PFSK-1 (cell line): ENCODE results near the gene ALDH18A1. TPM values are rescaled to one million over a fixed set of nuclear protein-coding genes. Genes with fewer than 3 reads are reported as not detected.
A peak's percentile ranks its signal among the peaks of the same experiment; 100 is the strongest.

Experiments used
- FOXP2 ChIP-seq: optimal IDR thresholded peaks from 2 replicates; pipeline ENCODE3; 2011; ENCODE audit warnings: borderline replicate concordance, control low read depth, inconsistent platforms; ENCODE audit not compliant: insufficient read depth; ENCODE audit errors: extremely low read length, extremely low read depth
- POLR2AphosphoS5 ChIP-seq: IDR thresholded peaks from 2 replicates; pipeline ENCODE4 v1.6.1; 2012; ENCODE audit warnings: low read depth, mild to moderate bottlenecking, control low read depth, low read length, moderate library complexity
- REST ChIP-seq, 2 experiments: IDR thresholded peaks; 2 replicates each; pipeline versions ENCODE4 v1.6.1 to v1.8.0; 2011 to 2012; ENCODE audit warnings: low read depth in 2 of 2, low read length in 2 of 2, control low read depth in 1 of 2, inconsistent platforms in 1 of 2, mild to moderate bottlenecking in 1 of 2, moderate library complexity in 1 of 2; ENCODE audit not compliant: insufficient read depth in 1 of 2
- SIN3A ChIP-seq: IDR thresholded peaks from 2 replicates; pipeline ENCODE4 v1.6.1; 2012; ENCODE audit warnings: mild to moderate bottlenecking, low read length, moderate library complexity, borderline replicate concordance; ENCODE audit not compliant: insufficient read depth
- TAF1 ChIP-seq: IDR thresholded peaks from 2 replicates; pipeline ENCODE4 v1.6.1; 2012; ENCODE audit warnings: low read length, control low read depth, borderline replicate concordance; ENCODE audit not compliant: insufficient read depth
- polyA plus RNA-seq: library from polyadenylated mRNA; unstranded; fragments of >200 nt; gene quantifications from one replicate; pipeline ENCODE4 v1.2.1, GENCODE V29; 2012; ENCODE audit warnings: low read depth, missing spikeins; ENCODE audit not compliant: insufficient read length

Gene ALDH18A1
- polyA plus RNA-seq, result 61.6 TPM

DNA sequence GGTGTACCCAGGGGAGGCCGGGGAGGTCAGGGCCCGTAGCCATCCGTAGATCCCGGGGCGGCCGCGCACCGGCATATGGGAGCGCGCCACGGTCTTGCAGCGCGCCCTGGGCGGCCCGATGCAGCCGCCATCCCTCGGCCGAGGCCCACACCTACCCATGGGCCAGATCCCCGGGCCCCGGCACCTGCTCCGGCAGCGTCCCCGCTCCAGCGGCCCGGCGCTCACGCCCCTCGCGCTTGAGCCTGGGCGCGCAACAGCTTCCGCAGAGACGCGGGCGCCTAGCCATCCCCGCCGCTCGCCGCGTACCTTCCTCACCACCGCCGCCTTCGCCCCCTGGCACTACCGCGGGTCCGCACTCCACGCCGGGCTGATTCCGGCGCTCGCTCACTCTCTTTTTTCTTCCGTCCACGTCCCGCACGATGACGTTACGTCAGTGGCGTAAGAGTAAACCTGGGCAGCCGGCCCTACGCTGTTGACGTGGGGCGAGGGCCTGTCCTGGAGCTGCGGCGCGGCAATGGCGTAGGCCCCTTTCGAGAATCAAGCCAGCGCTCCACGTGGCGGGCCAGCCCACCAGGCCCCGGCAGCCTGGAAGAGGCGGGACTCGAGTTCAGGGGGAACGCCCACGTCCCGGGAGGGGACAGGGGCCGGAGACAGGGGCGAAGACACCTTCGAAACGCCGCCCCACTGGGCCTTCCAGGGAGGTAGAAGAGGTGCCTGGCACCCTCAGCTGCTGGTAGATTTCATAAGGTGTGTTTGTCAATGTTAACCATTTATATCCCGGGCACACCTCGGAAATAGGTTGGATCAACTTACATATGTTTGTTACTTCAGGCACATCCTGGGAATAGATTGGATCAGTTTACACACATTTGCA lies at the start of gene ALDH18A1:
ALDH18A1 (minus strand) TSS at position 421 of the 874 bp plus-strand sequence. CDS start 3,334 bp downstream, outside the sequence.
- TF ChIP-seq FOXP2 (peak; percentile 56), TAF1 (no peak), SIN3A (0 out of 2 replicates have a peak, but pooled peaks have one; percentile 62), REST (IDR thresholded peaks at IDR 0.05; ENCODE audit: insufficient read depth in 1 of 2, low read depth in 2 of 2, low read length in 2 of 2) (no peak), POLR2AphosphoS5 (peak; percentile 69)

DNA sequence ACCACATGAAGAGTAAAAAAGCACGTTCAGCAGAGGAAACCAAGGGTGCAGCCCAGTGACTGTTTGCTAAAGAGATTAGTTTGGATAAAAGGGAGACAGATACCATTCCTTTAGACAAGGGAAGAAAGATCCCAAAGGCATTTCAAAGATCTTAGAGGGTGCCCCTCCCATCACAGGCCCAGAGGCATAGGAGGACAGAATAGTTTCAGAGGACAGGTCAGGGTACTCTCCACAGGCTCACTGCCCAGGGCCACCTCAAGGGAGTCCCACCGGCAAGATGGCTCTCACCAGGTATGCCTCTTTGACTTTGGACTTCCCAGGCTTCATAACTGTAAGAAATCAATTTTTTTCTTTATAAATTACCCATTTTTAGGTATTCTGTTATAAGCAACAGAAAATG lies 41.9 kb upstream of the ALDH18A1 start:
- no peak for TF ChIP-seq FOXP2
- no peak for TF ChIP-seq POLR2AphosphoS5
- no peak for TF ChIP-seq SIN3A
- no peak for TF ChIP-seq REST (IDR thresholded peaks at IDR 0.05; ENCODE audit: insufficient read depth in 1 of 2, low read depth in 2 of 2, low read length in 2 of 2)
- TF ChIP-seq TAF1, result no peak

GRCh38 chr10:95697429-95697828 lies 40.9 kb upstream of the ALDH18A1 start:
- TF ChIP-seq FOXP2 (no peak), SIN3A (no peak), REST (IDR thresholded peaks at IDR 0.05; ENCODE audit: insufficient read depth in 1 of 2, low read depth in 2 of 2, low read length in 2 of 2) (no peak), POLR2AphosphoS5 (no peak), TAF1 (no peak)

DNA sequence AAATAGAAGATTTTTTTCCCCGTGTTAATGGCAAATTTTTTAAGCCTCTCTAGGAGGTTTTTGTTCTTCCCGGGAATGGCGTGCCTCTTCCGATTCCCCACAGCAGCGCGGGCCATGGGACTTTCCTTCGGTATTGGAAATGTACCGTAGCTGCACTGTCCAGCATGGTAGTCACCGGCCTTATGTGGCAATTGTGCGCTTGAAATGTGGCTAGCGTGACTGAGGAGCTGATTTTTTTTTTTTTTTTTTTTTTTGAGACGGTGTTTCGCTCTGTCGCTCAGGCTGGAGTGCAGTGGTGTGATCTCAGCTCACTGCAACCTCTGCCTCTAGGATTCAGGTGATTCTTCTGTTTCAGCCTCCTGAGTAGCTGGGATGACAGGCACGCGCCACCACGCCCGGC lies 38.2 kb upstream of the ALDH18A1 start:
- TF ChIP-seq FOXP2, result no peak
- no peak for TF ChIP-seq REST (IDR thresholded peaks at IDR 0.05; ENCODE audit: insufficient read depth in 1 of 2, low read depth in 2 of 2, low read length in 2 of 2)
- no peak for TF ChIP-seq POLR2AphosphoS5
- TF ChIP-seq TAF1, result no peak
- no peak for TF ChIP-seq SIN3A
